MCF 10A (cell line): ENCODE results near the gene REG1A. TPM values are rescaled to one million over a fixed set of nuclear protein-coding genes. Genes with fewer than 3 reads are reported as not detected.

Source experiments
- BruUV-seq: library from RNA; stranded (reverse); fragments of 400-500 nt; replicated peaks from 2 replicates; lab custom pipeline; 2021; lab: Mats Ljungman, UMichigan
- CTCF ChIA-PET: fragments of 300-600 bp; sonication (Branson Sonifier 250); formaldehyde crosslinking; extraction: SDS; loops from one replicate; lab custom pipeline; 2021; ENCODE audit warnings: antibody characterized with exemption, inconsistent platforms; lab: Yijun Ruan, JAX
- POLR2A ChIA-PET: fragments of 300-600, 350-650 bp; sonication (Branson Sonifier 250); formaldehyde crosslinking; extraction: SDS; loops from one replicate; lab custom pipeline; 2020; ENCODE audit warnings: antibody characterized with exemption, inconsistent platforms; lab: Yijun Ruan, JAX
- DNase-seq: peaks from one replicate; pipeline ENCODE4 v3.0.0-alpha.2; 2018; ENCODE audit not compliant: unreplicated experiment
- H3K27ac Mint-ChIP-seq: one replicate; pipeline ENCODE4 v1.8.0; 2022; ENCODE audit warnings: mild to moderate bottlenecking, low read depth, mixed read lengths; ENCODE audit not compliant: unreplicated experiment
- H3K27me3 Mint-ChIP-seq: one replicate; pipeline ENCODE4 v1.8.0; 2022; ENCODE audit warnings: mixed read lengths; ENCODE audit not compliant: insufficient read depth, unreplicated experiment
- H3K36me3 Mint-ChIP-seq: one replicate; pipeline ENCODE4 v1.8.0; 2022; ENCODE audit warnings: mild to moderate bottlenecking, moderate library complexity, mixed read lengths; ENCODE audit not compliant: insufficient read depth, unreplicated experiment
- H3K4me1 Mint-ChIP-seq: one replicate; pipeline ENCODE4 v1.8.0; 2022; ENCODE audit warnings: mixed read lengths; ENCODE audit not compliant: insufficient read depth, unreplicated experiment
- H3K4me3 Mint-ChIP-seq: one replicate; pipeline ENCODE4 v1.8.0; 2022; ENCODE audit warnings: mild to moderate bottlenecking, moderate library complexity, mixed read lengths; ENCODE audit not compliant: unreplicated experiment
- H3K9me3 Mint-ChIP-seq: one replicate; pipeline ENCODE4 v1.8.0; 2022; ENCODE audit warnings: mixed read lengths; ENCODE audit not compliant: unreplicated experiment
- CTCF ChIP-seq: fragments of 200-600 bp; IDR thresholded peaks from one replicate; pipeline ENCODE4 v1.8.0; 2022; ENCODE audit warnings: antibody characterized with exemption, mild to moderate bottlenecking; ENCODE audit not compliant: unreplicated experiment
- intact Hi-C: fragments of 100-400 bp; cut with micrococcal nuclease; formaldehyde crosslinking; loops from 2 replicates; pipeline ENCODE4 v1.14.1; 2022
- total RNA-seq: library from RNA; stranded (reverse); gene quantifications from 2 replicates; pipeline ENCODE4 v1.2.3, GENCODE V29; 2022

The REG1A gene
- total RNA-seq, 1 experiment from 2014 or later: not detected

GRCh38 chr2:79090693-79091092 is 29.6 kb upstream of the REG1A start:
- intact Hi-C loops: no loop called here
- no peak for DNase-seq
- CTCF ChIA-PET: interaction anchor here (0.6 to 0.9 kb wide), 2 partner anchors 25 to 48 kb away, joined by 3 read pairs; no protein-coding TSS in a partner anchor
- Mint-ChIP-seq H3K4me3 (no peak overlapping the region), H3K27me3 (no peaks in the 10 kb centered on the region), H3K4me1 (no peaks in the 10 kb centered on the region), H3K27ac (no peak overlapping the region), H3K36me3 (no peaks in the 10 kb centered on the region), H3K9me3 (peaks cover 21% of the 10 kb centered on the region)
- BruUV-seq: no TSS peak
- POLR2A ChIA-PET: no interaction called here
- no peak for TF ChIP-seq CTCF

- no TSS peak for BruUV-seq
- DNase-seq: no peak
- no peaks in the 10 kb centered on the region for H3K4me1 Mint-ChIP-seq
- no peak for TF ChIP-seq CTCF
- H3K4me3 Mint-ChIP-seq: no peak overlapping the region
- intact Hi-C loops: no loop called here
- ChIA-PET POLR2A (interaction anchor here (0.6 kb wide), 1 partner anchor 23 kb away, joined by 3 read pairs; the partner anchor contains the start of gene REG1A), CTCF (no interaction called here)
- H3K27me3 Mint-ChIP-seq: no peaks in the 10 kb centered on the region
- no peak overlapping the region for H3K27ac Mint-ChIP-seq
- peaks cover 8% of the 10 kb centered on the region for H3K9me3 Mint-ChIP-seq
- H3K36me3 Mint-ChIP-seq: no peaks in the 10 kb centered on the region
Measured at GRCh38 chr2:79097843-79098242, 22.4 kb upstream of the REG1A start.

- BruUV-seq: no TSS peak
- no peak for TF ChIP-seq CTCF
- H3K36me3 Mint-ChIP-seq: no peaks in the 10 kb centered on the region
- ChIA-PET CTCF (no interaction called here), POLR2A (no interaction called here)
- H3K27ac Mint-ChIP-seq: no peak overlapping the region
- H3K27me3 Mint-ChIP-seq: no peaks in the 10 kb centered on the region
- no peak overlapping the region for H3K4me3 Mint-ChIP-seq
- no peak for DNase-seq
- peaks cover 10% of the 10 kb centered on the region for H3K9me3 Mint-ChIP-seq
- no peaks in the 10 kb centered on the region for H3K4me1 Mint-ChIP-seq
- intact Hi-C loops: no loop called here
Measured at GRCh38 chr2:79099140-79099686, 21.1 kb upstream of the REG1A start.

GRCh38 chr2:79100285-79100684 is 20.0 kb upstream of the REG1A start:
- H3K27ac Mint-ChIP-seq: no peak overlapping the region
- intact Hi-C loops: no loop called here
- TF ChIP-seq CTCF: no peak
- peaks cover 16% of the 10 kb centered on the region for H3K9me3 Mint-ChIP-seq
- POLR2A ChIA-PET: no interaction called here
- CTCF ChIA-PET: no interaction called here
- no TSS peak for BruUV-seq
- DNase-seq: no peak
- no peaks in the 10 kb centered on the region for H3K27me3 Mint-ChIP-seq
- no peaks in the 10 kb centered on the region for H3K4me1 Mint-ChIP-seq
- no peak overlapping the region for H3K4me3 Mint-ChIP-seq
- no peaks in the 10 kb centered on the region for H3K36me3 Mint-ChIP-seq
